Neuron (in vitro differentiated cells): ENCODE data around the gene SDK1.

Source experiments
- H2AFZ ChIP-seq: one replicate; pipeline ENCODE4 v1.6.1; 2013; ENCODE audit warnings: low read depth, mild to moderate bottlenecking, inconsistent platforms, low read length, moderate library complexity
- H3K27me3 ChIP-seq: one replicate; pipeline ENCODE4 v1.6.1; 2013; ENCODE audit warnings: low read length; ENCODE audit not compliant: insufficient read depth
- H3K36me3 ChIP-seq: one replicate; pipeline ENCODE4 v1.6.1; 2013; ENCODE audit warnings: low read length; ENCODE audit not compliant: insufficient read depth
- H3K4me1 ChIP-seq: one replicate; pipeline ENCODE4 v1.6.1; 2013; ENCODE audit warnings: low read length; ENCODE audit not compliant: insufficient read depth
- H3K4me3 ChIP-seq: 2 replicates; pipeline ENCODE4 v1.5.1; 2013; ENCODE audit warnings: mild to moderate bottlenecking, low read length, moderate library complexity
- H3K9me3 ChIP-seq: one replicate; pipeline ENCODE4 v1.6.1; 2013; ENCODE audit warnings: low read length

SDK1 gene

GRCh38 chr7:3721422-3721821 lies 420.4 kb downstream of the SDK1 start:
- H3K4me3 ChIP-seq = no peak overlapping the region
- no peaks in the 10 kb centered on the region for H3K4me1 ChIP-seq
- H2AFZ ChIP-seq = no peak overlapping the region
- H3K27me3 ChIP-seq = no peaks in the 10 kb centered on the region
- no peaks in the 10 kb centered on the region for H3K36me3 ChIP-seq
- H3K9me3 ChIP-seq = no peaks in the 10 kb centered on the region

GRCh38 chr7:3722396-3722922 lies 421.4 kb downstream of the SDK1 start:
- Histone ChIP-seq H3K4me3 (no peak overlapping the region), H2AFZ (no peak overlapping the region), H3K9me3 (no peaks in the 10 kb centered on the region), H3K27me3 (no peaks in the 10 kb centered on the region), H3K4me1 (no peaks in the 10 kb centered on the region), H3K36me3 (no peaks in the 10 kb centered on the region)

- H3K9me3 ChIP-seq = no peaks in the 10 kb centered on the region
- H3K36me3 ChIP-seq = no peaks in the 10 kb centered on the region
- H3K4me1 ChIP-seq = no peaks in the 10 kb centered on the region
- H2AFZ ChIP-seq = no peak overlapping the region
- H3K27me3 ChIP-seq = no peaks in the 10 kb centered on the region
- H3K4me3 ChIP-seq = no peak overlapping the region
Measured at GRCh38 chr7:3725155-3726059, 424.4 kb downstream of the SDK1 start.

- H3K4me1 ChIP-seq = no peaks in the 10 kb centered on the region
- no peaks in the 10 kb centered on the region for H3K27me3 ChIP-seq
- peaks cover under 1% of the 10 kb centered on the region for H3K9me3 ChIP-seq
- no peak overlapping the region for H2AFZ ChIP-seq
- no peak overlapping the region for H3K4me3 ChIP-seq
- H3K36me3 ChIP-seq = no peaks in the 10 kb centered on the region
Measured at GRCh38 chr7:3730276-3730675, 429.2 kb downstream of the SDK1 start.

GRCh38 chr7:3732395-3733005 lies 431.4 kb downstream of the SDK1 start:
- no peaks in the 10 kb centered on the region for H3K36me3 ChIP-seq
- H3K4me3 ChIP-seq = no peak overlapping the region
- no peak overlapping the region for H2AFZ ChIP-seq
- H3K27me3 ChIP-seq = no peaks in the 10 kb centered on the region
- H3K4me1 ChIP-seq = no peaks in the 10 kb centered on the region
- H3K9me3 ChIP-seq = peaks cover 7% of the 10 kb centered on the region

GRCh38 chr7:3733541-3734140 lies 432.6 kb downstream of the SDK1 start:
- peaks cover 11% of the 10 kb centered on the region for H3K9me3 ChIP-seq
- H2AFZ ChIP-seq = no peak overlapping the region
- H3K36me3 ChIP-seq = no peaks in the 10 kb centered on the region
- H3K27me3 ChIP-seq = no peaks in the 10 kb centered on the region
- H3K4me1 ChIP-seq = no peaks in the 10 kb centered on the region
- H3K4me3 ChIP-seq = no peak overlapping the region

- Histone ChIP-seq H3K4me3 (no peak overlapping the region), H3K4me1 (no peaks in the 10 kb centered on the region), H3K9me3 (peaks cover 19% of the 10 kb centered on the region), H2AFZ (no peak overlapping the region), H3K36me3 (no peaks in the 10 kb centered on the region), H3K27me3 (no peaks in the 10 kb centered on the region)
Measured at GRCh38 chr7:3738964-3739363, 437.9 kb downstream of the SDK1 start.

GRCh38 chr7:3739983-3740382 lies 438.9 kb downstream of the SDK1 start:
- H3K36me3 ChIP-seq = no peaks in the 10 kb centered on the region
- no peaks in the 10 kb centered on the region for H3K4me1 ChIP-seq
- no peaks in the 10 kb centered on the region for H3K27me3 ChIP-seq
- H3K4me3 ChIP-seq = no peak overlapping the region
- no peak overlapping the region for H2AFZ ChIP-seq
- H3K9me3 ChIP-seq = peaks cover 19% of the 10 kb centered on the region

GRCh38 chr7:3747467-3747866 lies 446.4 kb downstream of the SDK1 start:
- Histone ChIP-seq H3K9me3 (no peaks in the 10 kb centered on the region), H2AFZ (no peak overlapping the region), H3K4me3 (no peak overlapping the region), H3K36me3 (no peaks in the 10 kb centered on the region), H3K4me1 (no peaks in the 10 kb centered on the region), H3K27me3 (no peaks in the 10 kb centered on the region)

- Histone ChIP-seq H2AFZ (no peak overlapping the region), H3K36me3 (no peaks in the 10 kb centered on the region), H3K4me3 (no peak overlapping the region), H3K9me3 (no peaks in the 10 kb centered on the region), H3K27me3 (no peaks in the 10 kb centered on the region), H3K4me1 (no peaks in the 10 kb centered on the region)
Measured at GRCh38 chr7:3748389-3748788, 447.3 kb downstream of the SDK1 start.

GRCh38 chr7:3753868-3754267 lies 452.8 kb downstream of the SDK1 start:
- H3K9me3 ChIP-seq = no peaks in the 10 kb centered on the region
- no peak overlapping the region for H3K4me3 ChIP-seq
- no peaks in the 10 kb centered on the region for H3K27me3 ChIP-seq
- H3K36me3 ChIP-seq = no peaks in the 10 kb centered on the region
- H2AFZ ChIP-seq = no peak overlapping the region
- H3K4me1 ChIP-seq = peaks cover 16% of the 10 kb centered on the region

- Histone ChIP-seq H2AFZ (no peak overlapping the region), H3K27me3 (no peaks in the 10 kb centered on the region), H3K4me1 (peaks cover 16% of the 10 kb centered on the region), H3K4me3 (no peak overlapping the region), H3K9me3 (no peaks in the 10 kb centered on the region), H3K36me3 (no peaks in the 10 kb centered on the region)
Measured at GRCh38 chr7:3754493-3755341, 453.7 kb downstream of the SDK1 start.
